SH-SY5Y (cell line): ENCODE data around the gene MAPK12.

Source experiments
- GATA2 ChIP-seq: IDR thresholded peaks from 2 replicates; pipeline ENCODE4 v1.6.1; 2011; ENCODE audit warnings: mild to moderate bottlenecking, low read depth, low read length
- GATA3 ChIP-seq: IDR thresholded peaks from 2 replicates; pipeline ENCODE4 v1.6.1; 2011; ENCODE audit warnings: low read depth, mild to moderate bottlenecking, low read length, moderate library complexity

DNA sequence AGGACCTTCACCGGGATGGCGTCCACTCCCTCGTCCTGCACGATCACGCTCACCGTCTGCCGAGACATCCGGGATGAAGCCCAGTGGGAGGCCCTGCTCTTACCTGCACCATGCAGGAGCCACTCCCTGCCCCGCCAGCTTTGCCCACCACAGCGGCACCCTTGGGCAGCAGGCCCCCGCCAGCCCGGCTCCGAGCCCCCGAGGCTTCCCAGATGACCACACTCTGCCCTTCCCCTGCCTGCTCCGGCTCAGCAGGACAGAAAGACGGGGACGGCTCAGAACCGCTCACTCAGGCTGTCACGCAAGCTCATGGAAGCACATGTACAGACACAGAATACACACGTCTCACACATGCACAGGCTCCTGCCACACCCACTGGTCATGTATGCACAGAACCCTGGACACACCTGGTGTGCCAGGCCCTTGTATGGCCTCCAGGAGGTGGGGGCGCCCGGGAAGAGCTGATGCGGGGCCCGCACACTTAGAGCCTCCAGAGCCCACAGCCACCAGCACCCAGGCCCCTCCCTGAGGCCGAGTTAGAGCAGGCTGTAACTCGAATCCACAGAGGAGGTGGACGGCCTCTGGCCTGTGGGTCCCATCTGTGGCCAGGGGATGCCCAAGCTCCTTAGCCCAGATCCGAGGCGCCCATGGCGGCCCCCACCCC, 17.6 kb upstream of the MAPK12 start:
- no peak for TF ChIP-seq GATA3
- no peak for TF ChIP-seq GATA2
